GM12892 (cell line): ENCODE data around the gene TREX2.

ENCODE experiments used
- POLR2A ChIP-seq: IDR thresholded peaks from 2 replicates; pipeline ENCODE4 v1.6.1; 2011; ENCODE audit warnings: low read depth, low read length, control low read depth
- POLR2AphosphoS5 ChIP-seq: IDR thresholded peaks from 2 replicates; pipeline ENCODE4 v1.6.1; 2011; ENCODE audit warnings: low read depth, low read length, control low read depth
- TAF1 ChIP-seq: IDR thresholded peaks from 2 replicates; pipeline ENCODE4 v1.6.1; 2011; ENCODE audit warnings: low read depth, mild to moderate bottlenecking, control low read depth, low read length, borderline replicate concordance

- TF ChIP-seq POLR2A (no peak), POLR2AphosphoS5 (no peak), TAF1 (no peak)
These were observed 575 bp downstream of the TREX2 start for GRCh38 chrX:153445106-153445855.
